Gastroesophageal sphincter (tissue), 3 donors: ENCODE measurements around the gene DIRAS2.

Experiments
- EP300 ChIP-seq: sonication (generic); formaldehyde crosslinking; IDR thresholded peaks from one replicate; pipeline ENCODE4 v1.6.1; 2017; ENCODE audit warnings: antibody characterized with exemption, mild to moderate bottlenecking
- POLR2A ChIP-seq, 2 donors: fragments of 450-650 bp; IDR thresholded peaks; one replicate each; pipeline ENCODE4 v1.6.1; 2017; ENCODE audit warnings: antibody characterized with exemption in 2 of 2, mild to moderate bottlenecking in 2 of 2, moderate library complexity in 1 of 2
- POLR2AphosphoS5 ChIP-seq: sonication (generic); formaldehyde crosslinking; IDR thresholded peaks from one replicate; pipeline ENCODE4 v1.6.1; 2017; ENCODE audit warnings: antibody characterized with exemption
- TF ChIP-seq, protein P1 (sequence below), 4 experiments: fragments of 200-600 bp in 2 of 4; fragments of 450-650 bp in 2 of 4; sonication (generic) in 1 of 4; IDR thresholded peaks; one replicate each; pipeline ENCODE4 v1.5.1; 2017 to 2019; ENCODE audit warnings: antibody characterized with exemption in 4 of 4, mild to moderate bottlenecking in 2 of 4, moderate library complexity in 2 of 4

GRCh38 chr9:90629354-90629753 lies 13.3 kb downstream of the DIRAS2 start:
- TF ChIP-seq, protein P1, sequence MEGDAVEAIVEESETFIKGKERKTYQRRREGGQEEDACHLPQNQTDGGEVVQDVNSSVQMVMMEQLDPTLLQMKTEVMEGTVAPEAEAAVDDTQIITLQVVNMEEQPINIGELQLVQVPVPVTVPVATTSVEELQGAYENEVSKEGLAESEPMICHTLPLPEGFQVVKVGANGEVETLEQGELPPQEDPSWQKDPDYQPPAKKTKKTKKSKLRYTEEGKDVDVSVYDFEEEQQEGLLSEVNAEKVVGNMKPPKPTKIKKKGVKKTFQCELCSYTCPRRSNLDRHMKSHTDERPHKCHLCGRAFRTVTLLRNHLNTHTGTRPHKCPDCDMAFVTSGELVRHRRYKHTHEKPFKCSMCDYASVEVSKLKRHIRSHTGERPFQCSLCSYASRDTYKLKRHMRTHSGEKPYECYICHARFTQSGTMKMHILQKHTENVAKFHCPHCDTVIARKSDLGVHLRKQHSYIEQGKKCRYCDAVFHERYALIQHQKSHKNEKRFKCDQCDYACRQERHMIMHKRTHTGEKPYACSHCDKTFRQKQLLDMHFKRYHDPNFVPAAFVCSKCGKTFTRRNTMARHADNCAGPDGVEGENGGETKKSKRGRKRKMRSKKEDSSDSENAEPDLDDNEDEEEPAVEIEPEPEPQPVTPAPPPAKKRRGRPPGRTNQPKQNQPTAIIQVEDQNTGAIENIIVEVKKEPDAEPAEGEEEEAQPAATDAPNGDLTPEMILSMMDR (IDR thresholded peaks at IDR 0.05), result no peak
- TF ChIP-seq POLR2AphosphoS5 (no peak), POLR2A (IDR thresholded peaks at IDR 0.05) (no peak), EP300 (no peak)
